Astrocyte of the hippocampus (primary cell): ENCODE data around the gene PWWP2B.

Experiments used
- DNase-seq: peaks from one replicate; pipeline ENCODE4 v3.0.0; 2011; ENCODE audit warnings: low read depth, low spot score

The PWWP2B gene

GRCh38 chr10:132458071-132458585, 61.1 kb downstream of the PWWP2B start:
- DNase-seq, result no peak

GRCh38 chr10:132458586-132459300, 61.7 kb downstream of the PWWP2B start:
- peak; percentile 71 for DNase-seq

GRCh38 chr10:132459301-132460003, 62.5 kb downstream of the PWWP2B start:
- no peak for DNase-seq

- no peak for DNase-seq
These were observed 63.1 kb downstream of the PWWP2B start for GRCh38 chr10:132460071-132460470.

GRCh38 chr10:132460691-132461090, 63.7 kb downstream of the PWWP2B start:
- no peak for DNase-seq

- DNase-seq, result no peak
These were observed 64.2 kb downstream of the PWWP2B start for GRCh38 chr10:132461103-132461682.

- no peak for DNase-seq
These were observed 64.8 kb downstream of the PWWP2B start for GRCh38 chr10:132461683-132462231.

GRCh38 chr10:132462463-132463332, 65.7 kb downstream of the PWWP2B start:
- DNase-seq, result no peak

- no peak for DNase-seq
These were observed 66.6 kb downstream of the PWWP2B start for GRCh38 chr10:132463333-132464255.

- DNase-seq, result peak; percentile 47
These were observed 67.5 kb downstream of the PWWP2B start for GRCh38 chr10:132464256-132465192.

GRCh38 chr10:132465193-132465888, 68.3 kb downstream of the PWWP2B start:
- DNase-seq, result no peak

GRCh38 chr10:132465889-132466519, 69.0 kb downstream of the PWWP2B start:
- no peak for DNase-seq

GRCh38 chr10:132466520-132467463, 69.8 kb downstream of the PWWP2B start:
- no peak for DNase-seq
